GM12878 (cell line): ENCODE measurements around the gene SAMD4A. TPM values are rescaled to one million over a fixed set of nuclear protein-coding genes. Genes with fewer than 3 reads are reported as not detected.

ENCODE experiments used
- ATAC-seq: fragments of 200-7000 bp; cut with Tn5 transposase; 3 replicates; pipeline ENCODE4 v1.9.1; 2020; ENCODE audit warnings: mild to moderate bottlenecking, moderate library complexity
- BruUV-seq: library from RNA; stranded (reverse); fragments of 400-500 nt; replicated peaks from 2 replicates; lab custom pipeline; 2021; lab: Mats Ljungman, UMichigan
- CTCF ChIA-PET: fragments of 300-600 bp; sonication (Branson Sonifier 250); formaldehyde crosslinking; extraction: SDS; loops from one replicate; lab custom pipeline; 2021; ENCODE audit warnings: inconsistent platforms; lab: Yijun Ruan, JAX
- POLR2A ChIA-PET: fragments of 350-600 bp; formaldehyde crosslinking; extraction: SDS; loops from one replicate; lab custom pipeline; 2021; ENCODE audit warnings: inconsistent platforms; lab: Charles Lee
- RAD21 ChIA-PET: fragments of 300-600 bp; sonication (Branson Sonifier 250); formaldehyde crosslinking; loops from one replicate; lab custom pipeline; 2023; ENCODE audit warnings: antibody characterized with exemption; ENCODE audit not compliant: unreplicated experiment; lab: Charles Lee
- SMC1A ChIA-PET: fragments of 300-600 bp; sonication (Branson Sonifier 250); formaldehyde crosslinking; loops from one replicate; lab custom pipeline; 2023; ENCODE audit not compliant: unreplicated experiment, uncharacterized antibody; lab: Charles Lee
- DNase-seq: peaks from one replicate; pipeline ENCODE4 v3.0.0-alpha.2; 2011; ENCODE audit warnings: low read depth, low spot score
- FAIRE-seq: peaks from 3 replicates; lab custom pipeline; 2011; peaks lifted over from hg19 to GRCh38; lab: Jason Lieb, UNC
- H2AFZ ChIP-seq: 2 replicates; pipeline ENCODE4 v1.6.0; 2011; ENCODE audit warnings: low read depth, low read length, control low read depth; ENCODE audit not compliant: control insufficient read depth
- H3K27ac ChIP-seq: 2 replicates; pipeline ENCODE4 v1.5.1; 2011; ENCODE audit warnings: control low read depth; ENCODE audit not compliant: control insufficient read depth, insufficient read depth
- H3K27me3 ChIP-seq, 2 experiments: replicated peaks in 1 of 2; 2 replicates each; pipeline versions ENCODE4 v1.6.0 to v1.6.1; 2011; ENCODE audit warnings: low read length in 1 of 2; ENCODE audit not compliant: control insufficient read depth in 2 of 2, insufficient read depth in 2 of 2
- H3K36me3 ChIP-seq, 2 experiments: 2 replicates each; pipeline ENCODE4 v1.5.1; 2011; ENCODE audit warnings: low read length in 1 of 2; ENCODE audit not compliant: control insufficient read depth in 2 of 2, insufficient read depth in 2 of 2
- H3K4me1 ChIP-seq: 2 replicates; pipeline ENCODE4 v1.6.1; 2011; ENCODE audit warnings: mild to moderate bottlenecking, low read length, moderate library complexity, mixed read lengths; ENCODE audit not compliant: control insufficient read depth, insufficient read depth
- H3K4me2 ChIP-seq: 2 replicates; pipeline ENCODE4 v1.6.0; 2011; ENCODE audit warnings: control low read depth; ENCODE audit not compliant: control insufficient read depth, insufficient read depth
- H3K4me3 ChIP-seq: fragments of 200-600 bp; sonication (generic); 2 replicates; pipeline ENCODE4 v1.5.1; 2016
- H3K79me2 ChIP-seq: 2 replicates; pipeline ENCODE4 v1.6.0; 2011; ENCODE audit warnings: low read length; ENCODE audit not compliant: control insufficient read depth, insufficient read depth
- H3K9ac ChIP-seq: 2 replicates; pipeline ENCODE4 v1.8.0; 2011; ENCODE audit warnings: low read length, control low read depth, mixed read lengths; ENCODE audit not compliant: control insufficient read depth, insufficient read depth
- H3K9me3 ChIP-seq: replicated peaks from 3 replicates; pipeline ENCODE4 v1.5.1; 2011; ENCODE audit warnings: mild to moderate bottlenecking, low read length; ENCODE audit not compliant: control insufficient read depth, insufficient read depth
- H4K20me1 ChIP-seq: 2 replicates; pipeline ENCODE4 v1.6.0; 2011; ENCODE audit not compliant: control insufficient read depth, insufficient read depth
- CBX5 ChIP-seq: sonication (generic); IDR thresholded peaks from 2 replicates; pipeline ENCODE4 v1.6.1; 2016; ENCODE audit warnings: low read depth, moderate library complexity, mild to moderate bottlenecking, inconsistent platforms
- FOXK2 ChIP-seq: fragments of 450-650 bp; IDR thresholded peaks from 2 replicates; pipeline ENCODE4 v1.6.1; 2017; ENCODE audit warnings: mild to moderate bottlenecking, moderate library complexity
- LARP7 ChIP-seq: fragments of 450-650 bp; IDR thresholded peaks from 2 replicates; pipeline ENCODE4 v1.6.1; 2017; ENCODE audit warnings: mild to moderate bottlenecking
- MTA3 ChIP-seq: IDR thresholded peaks from 2 replicates; pipeline ENCODE4 v1.6.1; 2012; ENCODE audit warnings: low read length, inconsistent platforms, borderline replicate concordance
- MYC ChIP-seq: IDR thresholded peaks from 2 replicates; pipeline ENCODE4 v1.6.1; 2011; ENCODE audit warnings: mild to moderate bottlenecking, low read length, moderate library complexity, inconsistent platforms; ENCODE audit not compliant: insufficient read depth, insufficient replicate concordance, insufficient read length, severe bottlenecking
- STAT1 ChIP-seq: fragments of 450-650 bp; conservative IDR thresholded peaks from 2 replicates; pipeline ENCODE4 v1.6.1; 2014; ENCODE audit warnings: antibody characterized with exemption, mild to moderate bottlenecking
- WGBS: methylation state at CpG from one replicate; pipeline ENCODE4 v1.1.6; 2016; ENCODE audit warnings: low lambda C conversion rate; ENCODE audit not compliant: insufficient replicate concordance, insufficient coverage; ENCODE audit errors: missing lambda C conversion rate; 5-methylcytosine and 5-hydroxymethylcytosine counted together
- in situ Hi-C: fragments of 300-500 bp; cut with MboI; formaldehyde crosslinking; loops from 9 replicates; pipeline ENCODE4 v1.14.3; 2018; ENCODE audit warnings: mixed read lengths
- intact Hi-C: fragments of 100-400 bp; cut with micrococcal nuclease; formaldehyde crosslinking; loops from one replicate; pipeline ENCODE4 v1.14.2; 2022; ENCODE audit not compliant: unreplicated experiment
- polyA plus RNA-seq, 11 experiments: library from polyadenylated mRNA; depleted of rRNA in 4 of 11; unstranded in 6 of 11; stranded (reverse) in 5 of 11; fragments of >200 nt; fragmentation: Nextera tagmentation in 4 of 11; fragmentation: Illumina TruSeq in 1 of 11; extraction: Ambion mirVana in 4 of 11; extraction: Trizol in 1 of 11; gene quantifications; 1 replicate in 1 of 11; 2 replicates in 10 of 11; pipeline versions ENCODE4 v1.2.1 to v1.2.3, GENCODE V29; 2011 to 2016; ENCODE audit warnings: inconsistent platforms in 2 of 11, missing spikeins in 2 of 11, low read depth in 1 of 11
- total RNA-seq, 4 experiments: library from RNA; depleted of rRNA in 3 of 4; stranded (reverse); fragments of >200 nt in 3 of 4; fragmentation: Illumina TruSeq in 1 of 4; extraction: Trizol in 1 of 4; gene quantifications; 2 replicates each; pipeline versions ENCODE4 v1.2.1 to v1.2.3, GENCODE V29; 2013 to 2021
- TF ChIP-seq, protein P1 (sequence below): fragments of 450-650 bp; IDR thresholded peaks from 2 replicates; pipeline ENCODE4 v1.6.1; 2016; ENCODE audit warnings: mild to moderate bottlenecking

The SAMD4A gene
- total and polyA plus RNA-seq, 10 of the 15 experiments (the other 5 are each of a cell fraction or from before 2014, with no cell fraction given), result 0.05 to 0.56 (median 0.31) TPM

DNA sequence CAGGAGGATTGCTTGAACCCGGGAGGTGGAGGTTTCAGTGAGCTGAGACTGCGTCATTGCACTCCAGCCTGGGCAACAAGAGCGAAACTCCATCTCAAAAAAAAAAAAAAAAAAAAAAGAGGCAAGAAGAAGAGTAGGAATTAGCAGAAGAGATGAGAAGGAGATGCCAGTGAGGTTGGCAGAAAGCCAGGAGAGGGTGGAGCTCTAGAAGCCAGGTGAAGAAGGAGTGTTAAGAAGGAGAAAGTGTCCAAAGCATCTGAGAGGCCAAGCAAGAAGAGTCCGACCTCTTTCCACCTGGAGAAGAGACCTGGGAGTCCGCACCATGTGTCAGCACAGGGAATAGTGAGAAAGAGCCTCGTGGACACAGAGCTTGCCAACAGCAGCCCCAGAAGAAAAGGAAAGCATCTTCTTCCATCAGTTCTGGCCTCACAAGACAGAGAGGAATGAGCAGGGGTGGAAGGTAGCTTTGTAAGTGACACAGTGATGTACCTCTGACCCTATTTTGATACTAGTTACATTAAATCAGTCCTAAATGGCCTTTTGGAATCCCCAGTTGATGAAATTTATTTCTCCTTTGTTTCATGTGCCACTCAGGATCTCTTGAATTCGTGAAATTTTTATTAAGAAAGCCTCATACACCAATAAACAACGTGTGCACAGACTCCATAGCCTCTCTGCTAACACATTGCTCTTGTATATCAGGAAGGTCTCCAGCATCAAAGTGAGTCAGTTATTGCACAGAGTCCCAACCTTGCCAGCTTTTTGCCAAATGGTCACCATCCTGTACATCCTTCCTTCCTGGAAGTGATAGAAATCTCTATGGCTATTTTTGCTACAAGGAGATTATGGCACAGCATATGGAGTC lies 70.6 kb downstream of the SAMD4A start:
- CTCF ChIA-PET, result interaction anchor here (1.3 to 1.5 kb wide), 2 partner anchors 26 to 73 kb away, joined by 5 to 6 read pairs; no protein-coding TSS in a partner anchor
- POLR2A ChIA-PET, result no interaction called here
- in situ Hi-C loops (no loop called here), intact Hi-C loops (no loop called here)
- SMC1A ChIA-PET, result interaction anchor here (1.2 kb wide), 1 partner anchor 80 kb away, joined by 3 read pairs; no protein-coding TSS in a partner anchor
- H2AFZ ChIP-seq, result no peak overlapping the region
- no peaks in the 10 kb centered on the region for H3K4me1 ChIP-seq
- H4K20me1 ChIP-seq, result no peaks in the 10 kb centered on the region
- 59% methylated on average over 6 of the region's 8 CpGs for WGBS
- H3K27ac ChIP-seq, result no peak overlapping the region
- H3K4me3 ChIP-seq, result no peak overlapping the region
- H3K9ac ChIP-seq, result no peak overlapping the region
- DNase-seq (no peak), FAIRE-seq (no peak), ATAC-seq (no peak)
- no peak overlapping the region for H3K4me2 ChIP-seq
- RAD21 ChIA-PET, result interaction anchor here (0.7 to 1.0 kb wide), 2 partner anchors 10 to 133 kb away, joined by 3 to 4 read pairs; no protein-coding TSS in a partner anchor
- no peaks in the 10 kb centered on the region for H3K9me3 ChIP-seq
- no peaks in the 10 kb centered on the region for H3K27me3 ChIP-seq
- TF ChIP-seq, protein P1, sequence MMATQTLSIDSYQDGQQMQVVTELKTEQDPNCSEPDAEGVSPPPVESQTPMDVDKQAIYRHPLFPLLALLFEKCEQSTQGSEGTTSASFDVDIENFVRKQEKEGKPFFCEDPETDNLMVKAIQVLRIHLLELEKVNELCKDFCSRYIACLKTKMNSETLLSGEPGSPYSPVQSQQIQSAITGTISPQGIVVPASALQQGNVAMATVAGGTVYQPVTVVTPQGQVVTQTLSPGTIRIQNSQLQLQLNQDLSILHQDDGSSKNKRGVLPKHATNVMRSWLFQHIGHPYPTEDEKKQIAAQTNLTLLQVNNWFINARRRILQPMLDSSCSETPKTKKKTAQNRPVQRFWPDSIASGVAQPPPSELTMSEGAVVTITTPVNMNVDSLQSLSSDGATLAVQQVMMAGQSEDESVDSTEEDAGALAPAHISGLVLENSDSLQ, result no peak
- TF ChIP-seq MTA3 (no peak), STAT1 (no peak), CBX5 (no peak), LARP7 (no peak), FOXK2 (no peak), MYC (no peak)
- H3K36me3 ChIP-seq, result no peaks in the 10 kb centered on the region
- H3K79me2 ChIP-seq, result no peaks in the 10 kb centered on the region
- no TSS peak for BruUV-seq
